ENCODE measurements around the gene CPTP.

The CPTP gene

GRCh38 chr1:1319646-1319941 is 5.0 kb upstream of the CPTP start:
- no peak for DNase-seq (ENCODE audit: low read depth in 2 of 2)

DNA sequence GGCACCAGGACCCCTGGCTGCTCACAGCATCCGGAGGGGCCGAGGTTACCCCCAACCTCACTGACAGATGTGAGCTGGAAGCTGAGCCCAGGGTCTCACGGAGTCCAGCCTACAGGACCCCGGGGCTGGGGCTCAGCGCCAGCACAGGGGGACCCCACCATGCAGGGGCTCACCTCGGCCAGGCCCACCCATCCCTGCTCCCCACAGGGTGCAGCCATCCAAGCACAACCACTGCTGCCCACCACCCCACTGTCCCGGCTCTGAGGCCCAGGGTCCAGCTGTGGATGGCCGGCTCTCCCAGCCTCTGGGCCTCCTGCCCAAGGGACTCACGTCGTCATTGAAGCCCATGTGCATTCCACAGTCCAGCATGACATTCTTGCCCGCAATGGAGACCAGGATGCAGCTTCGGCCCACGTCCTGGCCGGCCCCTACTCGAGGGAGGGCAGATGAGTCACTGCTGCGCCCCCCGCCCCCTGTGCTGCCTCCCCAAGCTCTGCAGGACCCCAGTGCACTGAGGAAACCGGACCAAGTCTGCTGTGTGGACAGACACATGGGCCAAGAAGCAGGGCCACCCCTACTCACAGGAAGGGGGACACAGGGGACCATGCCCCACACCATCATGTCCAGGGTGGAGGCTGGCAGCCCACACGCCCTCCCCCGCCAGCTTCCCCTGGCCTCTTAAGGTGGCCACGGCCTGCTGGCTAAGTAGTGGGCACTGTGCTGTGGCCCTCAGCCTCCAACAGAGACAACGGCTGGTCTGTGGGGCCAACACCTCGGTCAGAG is 3.7 kb upstream of the CPTP start:
- DNase-seq (ENCODE audit: low read depth in 2 of 2), result no peak

DNA sequence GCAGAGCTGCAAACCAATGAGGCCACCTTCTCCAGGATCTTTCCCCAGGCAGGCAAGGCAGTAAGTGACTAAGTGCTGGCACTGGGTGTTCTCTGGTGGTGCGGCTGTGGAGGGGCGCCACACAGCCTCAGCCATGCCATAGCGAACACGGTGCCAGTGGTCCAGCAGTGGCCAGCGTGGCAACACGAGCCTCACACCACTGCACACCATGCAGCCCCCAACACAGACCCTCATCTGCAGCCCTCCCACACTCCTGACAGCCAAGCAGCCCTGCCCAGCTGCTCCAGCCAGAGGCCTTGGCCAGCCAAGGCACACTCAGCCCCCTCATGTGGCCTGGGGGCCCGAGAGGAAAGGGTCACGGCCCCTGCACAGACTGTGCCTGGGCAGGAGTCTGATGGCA is 3.1 kb upstream of the CPTP start:
- DNase-seq (ENCODE audit: low read depth in 2 of 2), result no peak

DNA sequence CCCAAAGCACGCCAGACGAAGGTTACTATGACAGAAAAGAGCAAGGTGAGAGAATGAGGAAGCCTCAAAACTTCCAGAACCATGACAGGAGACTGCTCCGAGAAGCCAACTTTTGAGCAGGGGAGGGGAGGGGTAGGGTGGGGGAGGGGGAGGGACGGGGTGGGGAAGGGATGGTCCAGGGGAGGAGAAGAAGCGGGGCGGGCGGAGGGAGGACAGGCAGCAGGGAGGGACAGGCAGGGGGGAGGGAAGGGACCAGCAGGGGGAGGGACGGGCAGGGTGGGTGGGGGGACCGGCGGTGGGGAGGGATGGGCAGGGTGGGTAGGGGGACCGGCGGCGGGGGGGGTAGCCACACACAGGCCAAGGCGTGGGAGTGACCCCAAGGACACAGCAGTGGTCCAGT is 2.2 kb upstream of the CPTP start:
- DNase-seq (ENCODE audit: low read depth in 2 of 2), result no peak

DNA sequence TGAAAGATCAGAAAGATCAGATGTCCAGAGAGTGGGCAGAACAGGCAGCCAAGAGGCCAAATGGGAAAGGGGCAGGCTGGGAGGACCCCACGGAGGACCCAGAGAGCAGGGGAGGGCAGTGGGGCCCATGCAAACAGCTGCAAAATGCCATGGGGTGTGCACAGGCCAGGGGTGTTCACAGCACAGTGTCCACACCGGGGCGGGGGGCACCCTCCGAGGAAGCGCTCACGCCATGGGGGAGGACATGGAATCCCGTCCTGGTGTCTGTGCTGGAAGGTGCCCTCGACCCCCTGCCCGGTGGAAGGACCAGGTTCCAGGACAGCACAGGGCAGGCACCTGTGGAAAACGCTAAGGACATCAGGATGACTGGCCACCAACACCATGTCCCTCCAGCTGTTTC is 1.6 kb upstream of the CPTP start:
- DNase-seq (ENCODE audit: low read depth in 2 of 2), result no peak

DNA sequence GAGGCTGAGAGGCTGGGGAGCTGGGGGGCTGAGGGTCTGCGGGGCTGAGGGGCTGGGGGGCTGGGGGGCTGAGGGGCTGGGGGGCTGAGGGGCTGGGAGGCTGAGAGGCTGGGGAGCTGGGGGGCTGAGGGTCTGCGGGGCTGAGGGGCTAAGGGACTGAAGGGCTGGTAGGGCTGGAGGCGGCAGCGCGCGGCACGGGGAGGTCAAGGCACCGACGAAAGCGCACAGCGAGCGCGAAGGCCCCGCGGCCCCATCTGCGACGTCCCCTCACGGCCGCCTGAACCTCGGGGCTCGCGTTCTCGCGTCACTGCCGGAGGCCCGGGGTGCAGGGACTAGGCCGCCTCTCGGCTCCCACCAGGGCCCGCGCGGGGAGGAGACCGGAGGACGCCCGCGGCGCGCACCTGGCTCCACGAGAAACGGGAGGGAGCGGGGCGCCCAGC is 498 bp upstream of the CPTP start:
- DNase-seq (ENCODE audit: low read depth in 2 of 2), result no peak

- DNase-seq (ENCODE audit: low read depth in 2 of 2), result no peak
These were observed 879 bp downstream of the CPTP start for GRCh38 chr1:1325288-1326074.

- no peak for DNase-seq (ENCODE audit: low read depth in 2 of 2)
These were observed 1.5 kb downstream of the CPTP start for GRCh38 chr1:1326075-1326605.

- no peak for DNase-seq (ENCODE audit: low read depth in 2 of 2)
These were observed 2.7 kb downstream of the CPTP start for GRCh38 chr1:1327291-1327690.

DNA sequence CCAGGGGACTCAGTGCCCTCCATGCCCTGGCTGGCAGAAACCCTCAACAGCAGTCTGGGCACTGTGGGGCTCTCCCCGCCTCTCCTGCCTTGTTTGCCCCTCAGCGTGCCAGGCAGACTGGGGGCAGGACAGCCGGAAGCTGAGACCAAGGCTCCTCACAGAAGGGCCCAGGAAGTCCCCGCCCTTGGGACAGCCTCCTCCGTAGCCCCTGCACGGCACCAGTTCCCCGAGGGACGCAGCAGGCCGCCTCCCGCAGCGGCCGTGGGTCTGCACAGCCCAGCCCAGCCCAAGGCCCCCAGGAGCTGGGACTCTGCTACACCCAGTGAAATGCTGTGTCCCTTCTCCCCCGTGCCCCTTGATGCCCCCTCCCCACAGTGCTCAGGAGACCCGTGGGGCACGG is 3.7 kb downstream of the CPTP start:
- no peak for DNase-seq (ENCODE audit: low read depth in 2 of 2)

- no peak for DNase-seq (ENCODE audit: low read depth in 2 of 2)
These were observed 5.0 kb downstream of the CPTP start for GRCh38 chr1:1329304-1330210.

DNA sequence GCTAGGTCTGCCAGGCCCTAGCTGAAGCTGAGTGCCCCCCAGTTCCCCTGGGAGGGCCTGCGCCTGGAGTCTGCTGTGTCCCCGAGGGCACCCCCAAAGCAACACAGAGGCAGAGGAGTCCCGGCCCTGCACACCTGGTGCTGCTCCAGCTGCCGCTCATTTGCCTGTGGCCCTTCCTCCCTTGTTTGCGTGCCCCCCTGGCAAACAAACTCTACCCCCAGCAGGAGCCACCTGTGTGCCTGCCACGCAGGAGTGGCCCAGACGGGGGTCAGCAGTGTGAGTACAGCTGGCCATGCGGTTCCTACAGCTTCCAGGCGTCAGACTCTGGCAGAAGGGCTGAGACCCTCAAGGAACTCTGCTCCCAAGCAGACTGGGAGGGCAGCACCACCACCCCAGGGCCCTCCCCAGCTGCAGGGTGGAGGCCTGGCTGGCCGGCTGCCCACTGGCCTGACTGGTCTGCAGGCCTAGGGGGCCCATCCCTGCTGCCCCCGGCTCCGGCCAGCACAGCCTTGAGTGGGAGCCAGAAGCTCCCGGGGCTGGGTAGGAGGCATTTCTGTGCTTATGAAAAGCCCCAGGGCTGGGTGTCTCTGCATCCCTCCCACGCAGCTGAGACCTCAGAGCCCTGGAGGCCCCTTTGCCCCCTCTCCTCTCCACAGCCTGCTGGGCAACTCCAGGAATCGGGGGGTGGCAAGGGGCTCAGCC is 5.9 kb downstream of the CPTP start:
- no peak for DNase-seq (ENCODE audit: low read depth in 2 of 2)

GRCh38 chr1:1331068-1331965 is 6.7 kb downstream of the CPTP start, which contains the start of gene TAS1R3:
Gene TAS1R3, plus strand, starts transcription at chr1:1331280. Its CDS starts 66 bp downstream, at chr1:1331346.
- no peak for DNase-seq (ENCODE audit: low read depth in 2 of 2)

DNA sequence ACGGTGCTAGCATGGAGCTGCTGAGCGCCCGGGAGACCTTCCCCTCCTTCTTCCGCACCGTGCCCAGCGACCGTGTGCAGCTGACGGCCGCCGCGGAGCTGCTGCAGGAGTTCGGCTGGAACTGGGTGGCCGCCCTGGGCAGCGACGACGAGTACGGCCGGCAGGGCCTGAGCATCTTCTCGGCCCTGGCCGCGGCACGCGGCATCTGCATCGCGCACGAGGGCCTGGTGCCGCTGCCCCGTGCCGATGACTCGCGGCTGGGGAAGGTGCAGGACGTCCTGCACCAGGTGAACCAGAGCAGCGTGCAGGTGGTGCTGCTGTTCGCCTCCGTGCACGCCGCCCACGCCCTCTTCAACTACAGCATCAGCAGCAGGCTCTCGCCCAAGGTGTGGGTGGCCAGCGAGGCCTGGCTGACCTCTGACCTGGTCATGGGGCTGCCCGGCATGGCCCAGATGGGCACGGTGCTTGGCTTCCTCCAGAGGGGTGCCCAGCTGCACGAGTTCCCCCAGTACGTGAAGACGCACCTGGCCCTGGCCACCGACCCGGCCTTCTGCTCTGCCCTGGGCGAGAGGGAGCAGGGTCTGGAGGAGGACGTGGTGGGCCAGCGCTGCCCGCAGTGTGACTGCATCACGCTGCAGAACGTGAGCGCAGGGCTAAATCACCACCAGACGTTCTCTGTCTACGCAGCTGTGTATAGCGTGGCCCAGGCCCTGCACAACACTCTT is 7.6 kb downstream of the CPTP start:
- DNase-seq (ENCODE audit: low read depth in 2 of 2), result no peak

- DNase-seq (ENCODE audit: low read depth in 2 of 2), result no peak
These were observed 8.3 kb downstream of the CPTP start for GRCh38 chr1:1332774-1333480.

DNA sequence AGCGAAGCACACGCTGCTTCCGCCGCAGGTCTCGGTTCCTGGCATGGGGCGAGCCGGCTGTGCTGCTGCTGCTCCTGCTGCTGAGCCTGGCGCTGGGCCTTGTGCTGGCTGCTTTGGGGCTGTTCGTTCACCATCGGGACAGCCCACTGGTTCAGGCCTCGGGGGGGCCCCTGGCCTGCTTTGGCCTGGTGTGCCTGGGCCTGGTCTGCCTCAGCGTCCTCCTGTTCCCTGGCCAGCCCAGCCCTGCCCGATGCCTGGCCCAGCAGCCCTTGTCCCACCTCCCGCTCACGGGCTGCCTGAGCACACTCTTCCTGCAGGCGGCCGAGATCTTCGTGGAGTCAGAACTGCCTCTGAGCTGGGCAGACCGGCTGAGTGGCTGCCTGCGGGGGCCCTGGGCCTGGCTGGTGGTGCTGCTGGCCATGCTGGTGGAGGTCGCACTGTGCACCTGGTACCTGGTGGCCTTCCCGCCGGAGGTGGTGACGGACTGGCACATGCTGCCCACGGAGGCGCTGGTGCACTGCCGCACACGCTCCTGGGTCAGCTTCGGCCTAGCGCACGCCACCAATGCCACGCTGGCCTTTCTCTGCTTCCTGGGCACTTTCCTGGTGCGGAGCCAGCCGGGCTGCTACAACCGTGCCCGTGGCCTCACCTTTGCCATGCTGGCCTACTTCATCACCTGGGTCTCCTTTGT is 9.1 kb downstream of the CPTP start:
- DNase-seq (ENCODE audit: low read depth in 2 of 2), result no peak

- DNase-seq (ENCODE audit: low read depth in 2 of 2), result no peak
These were observed 10.2 kb downstream of the CPTP start for GRCh38 chr1:1334835-1335234.

- no peak for DNase-seq (ENCODE audit: low read depth in 2 of 2)
These were observed 10.7 kb downstream of the CPTP start for GRCh38 chr1:1335283-1335682.

All from stimulated activated CD4-positive, alpha-beta T cell treated with anti-CD3 and anti-CD28 coated beads, Interleukin-15, amount 100 ng/mL, for 48 hours (primary cell).